Ishikawa (cell line): ENCODE data around the gene ADM2.

Experiments used
- CEBPB ChIP-seq: IDR thresholded peaks from 2 replicates; pipeline ENCODE4 v1.6.1; 2012
- TAF1 ChIP-seq: IDR thresholded peaks from 2 replicates; pipeline ENCODE4 v1.6.1; 2012; ENCODE audit warnings: low read depth, mild to moderate bottlenecking
- TF ChIP-seq, protein P1 (sequence below): IDR thresholded peaks from 2 replicates; pipeline ENCODE4 v1.6.1; 2012; ENCODE audit warnings: low read depth, mild to moderate bottlenecking

DNA sequence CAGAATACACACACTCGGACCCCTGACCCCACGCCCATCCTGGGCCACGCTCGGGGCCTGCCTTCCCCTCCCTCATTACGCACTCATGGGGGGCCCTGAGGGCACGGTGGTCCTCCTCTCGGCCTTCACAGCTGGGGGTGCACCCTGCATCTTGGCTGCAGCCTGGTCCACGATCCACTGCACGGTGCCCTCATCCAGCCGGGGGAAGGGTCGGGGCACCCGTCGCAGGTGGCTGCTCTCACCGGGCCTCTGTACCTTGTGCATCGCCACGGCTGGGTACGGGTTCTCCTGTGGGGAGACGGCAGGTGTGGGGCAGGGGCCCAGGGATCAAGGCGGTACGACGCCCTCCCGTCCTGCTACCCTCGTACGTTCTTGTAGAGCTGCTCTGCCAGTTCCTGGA is 16.9 kb upstream of the ADM2 start:
- no peak for TF ChIP-seq TAF1
- TF ChIP-seq, protein P1, sequence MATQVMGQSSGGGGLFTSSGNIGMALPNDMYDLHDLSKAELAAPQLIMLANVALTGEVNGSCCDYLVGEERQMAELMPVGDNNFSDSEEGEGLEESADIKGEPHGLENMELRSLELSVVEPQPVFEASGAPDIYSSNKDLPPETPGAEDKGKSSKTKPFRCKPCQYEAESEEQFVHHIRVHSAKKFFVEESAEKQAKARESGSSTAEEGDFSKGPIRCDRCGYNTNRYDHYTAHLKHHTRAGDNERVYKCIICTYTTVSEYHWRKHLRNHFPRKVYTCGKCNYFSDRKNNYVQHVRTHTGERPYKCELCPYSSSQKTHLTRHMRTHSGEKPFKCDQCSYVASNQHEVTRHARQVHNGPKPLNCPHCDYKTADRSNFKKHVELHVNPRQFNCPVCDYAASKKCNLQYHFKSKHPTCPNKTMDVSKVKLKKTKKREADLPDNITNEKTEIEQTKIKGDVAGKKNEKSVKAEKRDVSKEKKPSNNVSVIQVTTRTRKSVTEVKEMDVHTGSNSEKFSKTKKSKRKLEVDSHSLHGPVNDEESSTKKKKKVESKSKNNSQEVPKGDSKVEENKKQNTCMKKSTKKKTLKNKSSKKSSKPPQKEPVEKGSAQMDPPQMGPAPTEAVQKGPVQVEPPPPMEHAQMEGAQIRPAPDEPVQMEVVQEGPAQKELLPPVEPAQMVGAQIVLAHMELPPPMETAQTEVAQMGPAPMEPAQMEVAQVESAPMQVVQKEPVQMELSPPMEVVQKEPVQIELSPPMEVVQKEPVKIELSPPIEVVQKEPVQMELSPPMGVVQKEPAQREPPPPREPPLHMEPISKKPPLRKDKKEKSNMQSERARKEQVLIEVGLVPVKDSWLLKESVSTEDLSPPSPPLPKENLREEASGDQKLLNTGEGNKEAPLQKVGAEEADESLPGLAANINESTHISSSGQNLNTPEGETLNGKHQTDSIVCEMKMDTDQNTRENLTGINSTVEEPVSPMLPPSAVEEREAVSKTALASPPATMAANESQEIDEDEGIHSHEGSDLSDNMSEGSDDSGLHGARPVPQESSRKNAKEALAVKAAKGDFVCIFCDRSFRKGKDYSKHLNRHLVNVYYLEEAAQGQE = no peak
- TF ChIP-seq CEBPB = no peak
